ENCODE results near the gene ABI2.

GRCh38 chr2:203442463-203442862 is 114.3 kb downstream of the ABI2 start:
- no peak for TF ChIP-seq ZNF677 (tag by site-specific recombination; IDR thresholded peaks at IDR 0.05)
- TF ChIP-seq PATZ1 (tag by site-specific recombination; IDR thresholded peaks at IDR 0.05) = no peak
- no peak for TF ChIP-seq HOXA7 (CRISPR knock-in tag; IDR thresholded peaks at IDR 0.05; ENCODE audit: borderline replicate concordance)
- no peak for TF ChIP-seq REST (tag by site-specific recombination; IDR thresholded peaks at IDR 0.05)
- no peak for TF ChIP-seq ZNF37A (tag by site-specific recombination; IDR thresholded peaks at IDR 0.05)
- no peak for TF ChIP-seq ZEB2 (tag by site-specific recombination; IDR thresholded peaks at IDR 0.05)
- TF ChIP-seq PRDM10 (tag by site-specific recombination; IDR thresholded peaks at IDR 0.05) = no peak
